BE2C (cell line): Measurements from ENCODE around the gene KCTD5.
"Not testable (repeated sequence)": the region's sequence is repeated elsewhere in the genome, so short reads cannot be mapped to it uniquely, and the experiment has no call there.

ENCODE experiments used
- DNase-seq: peaks from one replicate; pipeline ENCODE4 v3.0.0-alpha.2; 2020
- H3K27me3 ChIP-seq: fragments of 250-450 bp; sonication (Bioruptor Pico); 2 replicates; pipeline ENCODE4 v1.5.1; 2020; ENCODE audit warnings: mild to moderate bottlenecking
- H3K36me3 ChIP-seq: fragments of 250-450 bp; sonication (Bioruptor Pico); 2 replicates; pipeline ENCODE4 v1.5.1; 2020; ENCODE audit warnings: mild to moderate bottlenecking
- H3K4me1 ChIP-seq: fragments of 250-450 bp; sonication (Bioruptor Pico); 2 replicates; pipeline ENCODE4 v1.5.1; 2020
- H3K4me3 ChIP-seq: 2 replicates; pipeline ENCODE4 v1.5.1; 2011; ENCODE audit warnings: low read depth, low read length
- H3K9me3 ChIP-seq: fragments of 250-450 bp; sonication (Bioruptor Pico); 2 replicates; pipeline ENCODE4 v1.5.1; 2020
- TF ChIP-seq, protein P1 (sequence below): IDR thresholded peaks from 2 replicates; pipeline ENCODE4 v1.5.1; 2012; ENCODE audit warnings: mild to moderate bottlenecking, low read depth, low read length

The KCTD5 gene

DNA sequence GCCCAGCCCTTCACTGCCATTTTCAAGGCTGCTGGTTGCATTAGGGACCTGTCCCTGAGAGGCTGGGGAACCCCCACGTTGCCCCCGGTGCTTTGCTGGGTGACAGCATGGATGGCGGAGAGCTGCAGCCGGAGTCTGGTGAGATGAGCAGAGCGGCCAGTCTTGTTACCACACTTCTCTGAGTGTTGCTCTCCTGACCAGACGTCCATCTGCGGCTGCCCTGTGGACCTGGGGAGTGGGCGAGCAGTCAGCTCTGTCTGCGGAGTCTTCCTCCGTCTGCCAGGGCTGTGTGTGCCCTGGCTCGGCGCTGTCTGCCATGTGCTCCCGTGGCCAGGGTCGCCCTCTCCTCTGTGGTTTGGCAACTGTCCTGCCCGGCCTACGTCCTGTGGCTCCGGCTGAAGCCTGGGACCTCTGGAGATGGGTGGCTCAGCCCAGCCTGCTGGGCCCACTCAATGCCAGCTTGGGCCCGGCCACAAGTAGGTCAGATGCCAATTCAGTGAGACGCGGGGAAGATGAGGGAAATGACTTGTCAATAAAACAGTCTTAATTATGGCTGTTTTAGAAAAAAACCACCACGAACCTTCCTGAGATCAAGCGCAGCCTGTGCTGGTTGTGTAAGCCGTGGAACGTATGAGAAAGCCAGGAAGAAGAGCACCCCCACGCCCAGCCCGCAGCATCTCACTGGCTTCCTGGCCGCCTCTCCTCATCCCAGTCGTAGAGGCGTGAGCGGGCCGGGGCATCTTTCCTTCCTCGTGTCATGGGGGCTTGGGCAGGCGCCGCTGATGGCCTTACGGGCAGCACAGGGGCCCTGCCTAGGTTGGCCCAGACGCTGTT is 7.9 kb downstream of the KCTD5 start:
- Histone ChIP-seq H3K36me3 (peaks cover 16% of the 10 kb centered on the region; the same call in 1 of the 2 replicates), H3K9me3 (no peaks in the 10 kb centered on the region), H3K4me1 (no peaks in the 10 kb centered on the region), H3K27me3 (no peaks in the 10 kb centered on the region), H3K4me3 (no peak overlapping the region)
- TF ChIP-seq, protein P1, sequence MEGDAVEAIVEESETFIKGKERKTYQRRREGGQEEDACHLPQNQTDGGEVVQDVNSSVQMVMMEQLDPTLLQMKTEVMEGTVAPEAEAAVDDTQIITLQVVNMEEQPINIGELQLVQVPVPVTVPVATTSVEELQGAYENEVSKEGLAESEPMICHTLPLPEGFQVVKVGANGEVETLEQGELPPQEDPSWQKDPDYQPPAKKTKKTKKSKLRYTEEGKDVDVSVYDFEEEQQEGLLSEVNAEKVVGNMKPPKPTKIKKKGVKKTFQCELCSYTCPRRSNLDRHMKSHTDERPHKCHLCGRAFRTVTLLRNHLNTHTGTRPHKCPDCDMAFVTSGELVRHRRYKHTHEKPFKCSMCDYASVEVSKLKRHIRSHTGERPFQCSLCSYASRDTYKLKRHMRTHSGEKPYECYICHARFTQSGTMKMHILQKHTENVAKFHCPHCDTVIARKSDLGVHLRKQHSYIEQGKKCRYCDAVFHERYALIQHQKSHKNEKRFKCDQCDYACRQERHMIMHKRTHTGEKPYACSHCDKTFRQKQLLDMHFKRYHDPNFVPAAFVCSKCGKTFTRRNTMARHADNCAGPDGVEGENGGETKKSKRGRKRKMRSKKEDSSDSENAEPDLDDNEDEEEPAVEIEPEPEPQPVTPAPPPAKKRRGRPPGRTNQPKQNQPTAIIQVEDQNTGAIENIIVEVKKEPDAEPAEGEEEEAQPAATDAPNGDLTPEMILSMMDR: no peak
- DNase-seq: no peak

GRCh38 chr16:2690852-2691251 is 8.5 kb downstream of the KCTD5 start:
- H3K27me3 ChIP-seq: no peaks in the 10 kb centered on the region
- no peaks in the 10 kb centered on the region for H3K9me3 ChIP-seq
- H3K4me1 ChIP-seq: no peaks in the 10 kb centered on the region
- H3K4me3 ChIP-seq: no peak overlapping the region
- no peak for DNase-seq
- TF ChIP-seq, protein P1: no peak
- peaks cover 16% of the 10 kb centered on the region; the same call in 1 of the 2 replicates for H3K36me3 ChIP-seq

- Histone ChIP-seq H3K27me3 (no peaks in the 10 kb centered on the region), H3K4me3 (no peak overlapping the region), H3K4me1 (no peaks in the 10 kb centered on the region), H3K9me3 (no peaks in the 10 kb centered on the region), H3K36me3 (peaks cover 16% of the 10 kb centered on the region; the same call in 1 of the 2 replicates)
- DNase-seq: no peak
- TF ChIP-seq, protein P1: no peak
Observed at GRCh38 chr16:2691491-2692248, 9.3 kb downstream of the KCTD5 start.

- Histone ChIP-seq H3K4me1 (no peaks in the 10 kb centered on the region), H3K4me3 (no peak overlapping the region), H3K36me3 (peaks cover 23% of the 10 kb centered on the region; the same call in 1 of the 2 replicates), H3K27me3 (no peaks in the 10 kb centered on the region), H3K9me3 (no peaks in the 10 kb centered on the region)
- DNase-seq: no peak
- TF ChIP-seq, protein P1: no peak
Observed at GRCh38 chr16:2692251-2692947, 10.1 kb downstream of the KCTD5 start.

DNA sequence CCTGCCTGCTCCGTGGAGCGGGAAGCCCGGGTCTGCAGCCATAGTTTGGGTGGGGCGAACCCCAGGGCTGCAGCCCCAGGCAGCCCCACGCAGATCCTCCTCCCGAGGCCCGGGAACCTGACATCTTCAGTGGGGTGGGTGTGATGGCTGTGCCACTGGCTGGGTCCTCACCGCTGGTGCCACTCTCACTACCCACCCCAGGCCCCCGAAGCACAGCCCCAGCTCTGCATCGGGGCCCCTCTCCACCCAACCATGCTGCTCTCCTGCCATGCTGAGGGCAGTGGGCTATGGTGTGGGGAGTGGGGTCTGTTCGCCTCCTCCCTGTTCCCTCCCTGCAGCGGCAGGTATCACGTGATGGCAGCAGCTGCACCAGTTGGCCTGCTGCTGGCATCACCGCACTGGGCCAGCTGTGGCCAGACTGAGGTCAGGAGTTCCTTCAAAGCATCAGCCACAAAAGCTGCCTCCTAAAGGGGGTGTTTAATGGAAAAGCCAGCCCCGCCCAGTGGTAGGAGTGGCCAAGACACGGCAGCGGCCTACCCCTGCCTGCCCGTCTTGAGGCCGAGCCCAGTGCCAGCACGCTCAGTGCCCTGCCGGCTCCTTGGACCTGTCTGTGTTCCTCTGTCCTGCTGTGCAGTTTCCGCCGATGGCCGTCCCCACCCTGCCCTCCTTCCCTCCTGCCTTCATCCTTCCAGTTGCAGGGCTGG is 10.8 kb downstream of the KCTD5 start:
- no peaks in the 10 kb centered on the region for H3K4me1 ChIP-seq
- H3K4me3 ChIP-seq: no peak overlapping the region
- H3K9me3 ChIP-seq: no peaks in the 10 kb centered on the region
- no peaks in the 10 kb centered on the region for H3K27me3 ChIP-seq
- no peak for DNase-seq
- TF ChIP-seq, protein P1: no peak
- H3K36me3 ChIP-seq: peaks cover 24% of the 10 kb centered on the region; the same call in 1 of the 2 replicates

DNA sequence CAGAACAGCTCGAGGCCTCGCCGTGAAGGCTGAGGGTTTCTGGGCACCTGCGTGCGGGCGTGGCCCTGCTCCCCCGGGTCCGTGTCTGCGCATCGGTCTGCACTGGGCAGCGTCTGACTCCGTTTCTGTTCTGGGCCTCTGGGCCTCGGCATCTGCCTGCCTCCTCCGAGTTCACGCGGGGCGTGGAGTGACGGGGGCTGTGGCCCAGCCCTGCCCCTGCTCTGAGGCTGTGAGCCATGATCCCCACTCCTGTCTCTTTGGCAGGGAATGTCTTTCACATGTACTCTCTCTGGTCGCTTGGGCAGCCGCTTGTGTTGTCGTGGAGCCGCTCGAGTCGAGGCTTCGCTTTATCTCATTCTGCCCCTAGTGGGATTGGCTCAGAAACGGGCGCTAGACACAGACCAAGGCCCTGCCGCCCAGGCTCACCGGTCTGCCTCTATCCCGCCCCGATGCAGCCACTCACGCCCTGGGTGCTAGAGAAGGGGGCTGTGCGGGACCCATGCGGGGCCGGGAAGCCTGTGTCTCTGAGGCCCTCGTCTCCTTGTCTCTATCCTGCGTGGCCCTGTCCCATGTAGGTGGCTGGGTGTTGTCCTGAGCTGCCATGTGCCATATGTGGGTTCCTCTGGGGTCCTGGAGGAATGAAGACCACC is 14.4 kb downstream of the KCTD5 start:
- peaks cover 26% of the 10 kb centered on the region for H3K36me3 ChIP-seq
- H3K9me3 ChIP-seq, H3K4me1 ChIP-seq, H3K4me3 ChIP-seq, DNase-seq, H3K27me3 ChIP-seq: not testable (repeated sequence)
